Prostate gland (tissue), 2 donors: ENCODE data around the gene MIEF2. TPM values are rescaled to one million over a fixed set of nuclear protein-coding genes. Genes with fewer than 3 reads are reported as not detected.

Source experiments
- DNase-seq: peaks from one replicate; pipeline ENCODE4 v3.0.0-alpha.2; 2019; ENCODE audit warnings: low spot score
- H3K27ac ChIP-seq, 2 donors: fragments of 200-600 bp; sonication (generic); 2 replicates each; pipeline ENCODE4 v1.5.1; 2017 to 2019
- H3K27me3 ChIP-seq: fragments of 200-600 bp; sonication (generic); replicated peaks from 2 replicates; pipeline ENCODE4 v1.5.1; 2019; ENCODE audit not compliant: insufficient read depth
- H3K36me3 ChIP-seq, 2 donors: fragments of 200-600 bp; sonication (generic); 1 replicate in 1 of 2; 2 replicates in 1 of 2; pipeline versions ENCODE4 v1.5.1 to v1.8.1; 2017 to 2019
- H3K4me1 ChIP-seq: fragments of 200-600 bp; sonication (generic); replicated peaks from 2 replicates; pipeline ENCODE4 v1.5.1; 2019
- H3K4me3 ChIP-seq, 2 donors: fragments of 200-600 bp; sonication (generic); 2 replicates each; pipeline ENCODE4 v1.5.1; 2017 to 2019
- H3K9me3 ChIP-seq: fragments of 200-600 bp; sonication (generic); 2 replicates; pipeline ENCODE4 v1.5.1; 2017
- POLR2A ChIP-seq: fragments of 450-650 bp; IDR thresholded peaks from one replicate; pipeline ENCODE4 v1.6.1; 2016; ENCODE audit warnings: antibody characterized with exemption, mild to moderate bottlenecking
- POLR2AphosphoS5 ChIP-seq: sonication (generic); formaldehyde crosslinking; IDR thresholded peaks from one replicate; pipeline ENCODE4 v1.6.1; 2017; ENCODE audit warnings: antibody characterized with exemption
- WGBS: methylation state at CpG from one replicate; pipeline ENCODE4 v1.1.5; 2018; 5-methylcytosine and 5-hydroxymethylcytosine counted together
- intact Hi-C: fragments of 100-400 bp; cut with DNase I; formaldehyde crosslinking; loops from one replicate; pipeline ENCODE4 v1.14.2; 2022
- total RNA-seq, 2 donors: library from RNA; depleted of rRNA; stranded (reverse); fragments of >200 nt; gene quantifications; one replicate each; pipeline ENCODE4 v1.1.0, GENCODE V29; 2016
- TF ChIP-seq, protein P1 (sequence below), 4 experiments: fragments of 200-600 bp in 2 of 4; fragments of 450-650 bp in 2 of 4; sonication (generic) in 2 of 4; IDR thresholded peaks; 1 replicate in 3 of 4; 2 replicates in 1 of 4; pipeline ENCODE4 v1.5.1; 2016 to 2019; ENCODE audit warnings: antibody characterized with exemption in 4 of 4, mild to moderate bottlenecking in 2 of 4, moderate library complexity in 2 of 4

MIEF2 gene
- total RNA-seq, 2 donors from 2014 or later = 22.3 to 28.7 TPM

DNA sequence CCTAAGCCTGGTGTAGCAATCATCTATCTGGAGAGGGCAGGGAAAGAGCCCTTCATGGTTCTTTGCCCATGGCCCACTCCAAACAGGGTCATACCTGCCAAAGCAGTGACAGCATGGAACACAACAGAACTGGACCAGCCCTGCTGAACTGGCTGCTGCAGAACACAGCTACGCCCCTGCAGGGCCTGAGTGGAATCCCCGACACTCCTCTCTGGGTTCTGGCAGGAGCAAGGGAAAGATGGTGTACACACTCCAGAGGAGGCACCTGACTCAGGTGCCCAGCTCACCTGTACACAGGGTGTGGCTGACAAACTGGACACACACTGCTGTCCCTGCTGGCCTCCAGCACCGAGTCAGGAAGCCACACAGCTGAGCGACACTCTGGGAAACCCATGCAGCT, 19.8 kb downstream of the MIEF2 start:
- 90% methylated on average over 4 of the region's 4 CpGs for WGBS
- H3K9me3 ChIP-seq = no peaks in the 10 kb centered on the region
- no peaks in the 10 kb centered on the region for H3K27me3 ChIP-seq
- H3K27ac ChIP-seq = no peak overlapping the region
- no peaks in the 10 kb centered on the region for H3K4me1 ChIP-seq
- TF ChIP-seq, protein P1, sequence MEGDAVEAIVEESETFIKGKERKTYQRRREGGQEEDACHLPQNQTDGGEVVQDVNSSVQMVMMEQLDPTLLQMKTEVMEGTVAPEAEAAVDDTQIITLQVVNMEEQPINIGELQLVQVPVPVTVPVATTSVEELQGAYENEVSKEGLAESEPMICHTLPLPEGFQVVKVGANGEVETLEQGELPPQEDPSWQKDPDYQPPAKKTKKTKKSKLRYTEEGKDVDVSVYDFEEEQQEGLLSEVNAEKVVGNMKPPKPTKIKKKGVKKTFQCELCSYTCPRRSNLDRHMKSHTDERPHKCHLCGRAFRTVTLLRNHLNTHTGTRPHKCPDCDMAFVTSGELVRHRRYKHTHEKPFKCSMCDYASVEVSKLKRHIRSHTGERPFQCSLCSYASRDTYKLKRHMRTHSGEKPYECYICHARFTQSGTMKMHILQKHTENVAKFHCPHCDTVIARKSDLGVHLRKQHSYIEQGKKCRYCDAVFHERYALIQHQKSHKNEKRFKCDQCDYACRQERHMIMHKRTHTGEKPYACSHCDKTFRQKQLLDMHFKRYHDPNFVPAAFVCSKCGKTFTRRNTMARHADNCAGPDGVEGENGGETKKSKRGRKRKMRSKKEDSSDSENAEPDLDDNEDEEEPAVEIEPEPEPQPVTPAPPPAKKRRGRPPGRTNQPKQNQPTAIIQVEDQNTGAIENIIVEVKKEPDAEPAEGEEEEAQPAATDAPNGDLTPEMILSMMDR (IDR thresholded peaks at IDR 0.05) = no peak
- TF ChIP-seq POLR2A = no peak
- TF ChIP-seq POLR2AphosphoS5 = no peak
- DNase-seq = no peak
- H3K4me3 ChIP-seq = no peak overlapping the region
- H3K36me3 ChIP-seq = peaks cover 0 to 10% of the 10 kb centered on the region in 2 donors
- intact Hi-C loops = no loop called here

DNA sequence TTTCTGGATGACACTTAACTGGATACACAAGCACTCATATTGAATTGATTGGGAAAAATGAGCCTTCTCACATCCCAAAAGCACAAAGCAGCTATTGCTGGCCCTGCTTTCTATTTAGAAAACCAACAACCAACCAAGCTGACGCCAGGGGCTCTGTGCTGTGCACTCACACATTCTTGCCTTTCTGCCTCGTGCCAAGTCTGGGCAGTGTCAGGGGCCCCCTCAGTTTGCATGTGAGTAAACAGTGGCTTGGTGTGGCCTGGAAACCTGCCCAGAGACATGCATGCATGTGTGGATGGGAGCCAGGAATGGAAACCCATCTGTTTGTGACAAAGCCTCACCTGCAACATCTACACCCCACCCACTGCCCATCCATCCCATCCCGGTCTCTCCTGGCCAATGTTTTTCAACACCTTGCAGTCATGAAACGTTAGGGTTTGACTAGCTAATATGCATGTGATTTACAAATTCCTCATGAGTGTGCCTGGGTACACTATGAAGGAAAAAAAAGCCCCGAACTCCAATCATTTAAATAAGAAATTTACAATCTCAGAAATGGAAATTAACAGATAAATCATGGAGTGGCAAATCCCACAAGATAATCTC, 20.4 kb downstream of the MIEF2 start:
- intact Hi-C loops = no loop called here
- Histone ChIP-seq H3K4me3 (no peak overlapping the region), H3K9me3 (no peaks in the 10 kb centered on the region), H3K27me3 (no peaks in the 10 kb centered on the region), H3K27ac (no peak overlapping the region), H3K4me1 (no peaks in the 10 kb centered on the region), H3K36me3 (peaks cover 0 to 11% of the 10 kb centered on the region in 2 donors)
- no peak for TF ChIP-seq POLR2AphosphoS5
- TF ChIP-seq, protein P1 (IDR thresholded peaks at IDR 0.05) = no peak
- DNase-seq = no peak
- 37% methylated on average over 4 of the region's 5 CpGs for WGBS

DNA sequence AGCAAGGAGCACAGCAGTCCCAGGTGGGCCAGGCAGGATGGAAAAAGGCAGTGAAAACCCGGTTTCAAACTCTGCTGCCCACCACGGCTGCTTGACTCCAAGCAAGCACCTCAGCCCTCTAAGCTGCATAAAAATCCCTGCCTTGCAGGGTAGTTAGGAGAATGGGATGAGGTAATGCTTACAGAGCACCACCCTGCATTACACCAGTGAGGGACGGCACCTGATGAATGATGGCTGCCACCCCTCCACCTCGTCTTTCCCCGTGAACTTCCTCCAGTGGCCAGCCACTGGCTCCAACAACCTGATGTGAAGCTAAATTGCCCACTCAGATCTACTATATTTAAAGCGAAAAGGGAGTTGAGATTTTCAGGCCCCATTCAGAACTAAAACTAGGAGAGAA, 21.3 kb downstream of the MIEF2 start:
- Histone ChIP-seq H3K4me3 (no peak overlapping the region), H3K27me3 (no peaks in the 10 kb centered on the region), H3K27ac (no peak overlapping the region), H3K36me3 (peaks cover 0 to 11% of the 10 kb centered on the region in 2 donors), H3K4me1 (no peaks in the 10 kb centered on the region), H3K9me3 (no peaks in the 10 kb centered on the region)
- WGBS = 89% methylated on average over 6 of the region's 6 CpGs
- DNase-seq = no peak
- intact Hi-C loops = no loop called here
- TF ChIP-seq, protein P1 (IDR thresholded peaks at IDR 0.05) = no peak
- TF ChIP-seq POLR2AphosphoS5 = no peak
- TF ChIP-seq POLR2A = no peak

DNA sequence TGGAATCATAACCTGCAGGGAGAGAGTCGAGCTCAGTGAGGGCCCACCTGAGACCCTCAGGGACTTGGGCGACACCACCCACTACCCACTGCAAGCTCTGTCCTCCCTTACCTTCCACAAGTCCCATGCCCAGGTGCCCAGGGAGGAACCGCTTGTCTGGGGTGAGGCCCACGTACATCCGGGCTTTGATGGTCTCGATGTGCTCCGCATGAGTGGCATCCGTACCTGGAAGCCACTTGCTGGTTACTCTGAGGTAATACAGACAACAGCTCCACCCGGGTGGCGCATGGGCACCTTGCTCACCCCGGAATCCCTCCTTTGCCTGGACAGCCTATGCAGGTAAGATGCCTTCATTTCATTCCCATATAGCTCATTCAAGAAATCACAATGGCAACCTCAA, 24.8 kb downstream of the MIEF2 start:
- 93% methylated on average over 11 of the region's 11 CpGs for WGBS
- TF ChIP-seq POLR2AphosphoS5 (no peak), POLR2A (no peak)
- TF ChIP-seq, protein P1 (IDR thresholded peaks at IDR 0.05) = no peak
- no peaks in the 10 kb centered on the region for H3K4me1 ChIP-seq
- H3K36me3 ChIP-seq = peaks cover 3 to 28% of the 10 kb centered on the region in 2 donors
- no peak for DNase-seq
- H3K27ac ChIP-seq = no peak overlapping the region
- intact Hi-C loops = no loop called here
- no peak overlapping the region for H3K4me3 ChIP-seq
- H3K27me3 ChIP-seq = no peaks in the 10 kb centered on the region
- H3K9me3 ChIP-seq = no peaks in the 10 kb centered on the region
